ENCODE data around the gene GPX4. TPM values are rescaled to one million over a fixed set of nuclear protein-coding genes. Genes with fewer than 3 reads are reported as not detected.

The GPX4 gene
- total RNA-seq, 2 donors from 2014 or later, result 152 to 157 TPM

GRCh38 chr19:1103132-1103707 lies 574 bp upstream of the GPX4 start:
- WGBS, 2 donors, result 30 to 40% methylated on average over 18 to 20 of the region's 20 CpGs
- Histone ChIP-seq H3K9me3 (no peaks in the 10 kb centered on the region), H3K27me3 (no peaks in the 10 kb centered on the region), H3K4me1 (peaks cover 42% of the 10 kb centered on the region), H3K4me3 (no peak overlapping the region), H3K27ac (peak overlapping the region; percentile 69 to 99 (median 91)), H3K36me3 (replicated peaks in 1 of 2; ENCODE audit: insufficient read depth in 1 of 2, low read depth in 2 of 2) (no peaks in the 10 kb centered on the region)
- ATAC-seq (no peak), DNase-seq (no peak)
- intact Hi-C loops (cut with DNase I), result no loop called here
- TF ChIP-seq POLR2A (IDR thresholded peaks at IDR 0.05) (no peak), CTCF (IDR thresholded peaks at IDR 0.05) (no peak)

GRCh38 chr19:1104311-1105007 lies 665 bp downstream of the GPX4 start:
- H3K4me1 ChIP-seq, result peaks cover 42% of the 10 kb centered on the region
- peak; percentile 69 to 79 (median 74) for DNase-seq
- intact Hi-C loops (cut with DNase I), result no loop called here
- 0% methylated on average over 2 to 49 of the region's 93 CpGs for WGBS, 2 donors
- peak; percentile 35 for ATAC-seq
- H3K4me3 ChIP-seq, result peak overlapping the region; percentile 48 to 72
- TF ChIP-seq POLR2A (IDR thresholded peaks at IDR 0.05) (no peak), CTCF (IDR thresholded peaks at IDR 0.05) (no peak)
- no peaks in the 10 kb centered on the region for H3K36me3 ChIP-seq (replicated peaks in 1 of 2; ENCODE audit: insufficient read depth in 1 of 2, low read depth in 2 of 2)
- no peaks in the 10 kb centered on the region for H3K9me3 ChIP-seq
- no peaks in the 10 kb centered on the region for H3K27me3 ChIP-seq
- peak overlapping the region; percentile 94 to 99 (median 98) for H3K27ac ChIP-seq

GRCh38 chr19:1105008-1105872 lies 1.4 kb downstream of the GPX4 start:
- Histone ChIP-seq H3K4me3 (peak overlapping the region; percentile 48 to 72), H3K9me3 (no peaks in the 10 kb centered on the region), H3K36me3 (replicated peaks in 1 of 2; ENCODE audit: insufficient read depth in 1 of 2, low read depth in 2 of 2) (no peaks in the 10 kb centered on the region), H3K27ac (peak overlapping the region; percentile 94 to 99 (median 98)), H3K27me3 (no peaks in the 10 kb centered on the region), H3K4me1 (peaks cover 42% of the 10 kb centered on the region)
- DNase-seq (peak; percentile 49 to 53 (median 52)), ATAC-seq (no peak)
- TF ChIP-seq CTCF (IDR thresholded peaks at IDR 0.05), result no peak
- no peak for TF ChIP-seq POLR2A (IDR thresholded peaks at IDR 0.05)
- intact Hi-C loops (cut with DNase I), result no loop called here
- 0 to 33% methylated on average over 9 to 67 of the region's 69 CpGs for WGBS, 2 donors

- H3K36me3 ChIP-seq (replicated peaks in 1 of 2; ENCODE audit: insufficient read depth in 1 of 2, low read depth in 2 of 2), result no peaks in the 10 kb centered on the region
- intact Hi-C loops (cut with DNase I), result no loop called here
Observed at GRCh38 chr19:1105873-1106840, 2.4 kb downstream of the GPX4 start.

More at GRCh38 chr19:1105873-1106840, 2.4 kb downstream of the GPX4 start:
- no peaks in the 10 kb centered on the region for H3K27me3 ChIP-seq
- TF ChIP-seq POLR2A (IDR thresholded peaks at IDR 0.05), result no peak
- no peak for TF ChIP-seq CTCF (IDR thresholded peaks at IDR 0.05)
- DNase-seq (no peak), ATAC-seq (no peak)
- no peaks in the 10 kb centered on the region for H3K9me3 ChIP-seq
- H3K27ac ChIP-seq, result no peak overlapping the region
- 88 to 95% methylated on average over 8 to 29 of the region's 32 CpGs for WGBS, 2 donors
- H3K4me1 ChIP-seq, result peaks cover 38% of the 10 kb centered on the region
- H3K4me3 ChIP-seq, result no peak overlapping the region

Data from body of pancreas (tissue), 4 donors.